Peyer's patch (tissue), 4 donors: ENCODE data around the gene EXTL1.

Experiments used
- POLR2A ChIP-seq, 2 donors: fragments of 450-650 bp; IDR thresholded peaks; one replicate each; pipeline ENCODE4 v1.5.1; 2017; ENCODE audit warnings: antibody characterized with exemption in 2 of 2, mild to moderate bottlenecking in 2 of 2, moderate library complexity in 2 of 2
- TF ChIP-seq, protein P1 (sequence below), 6 experiments: fragments of 450-650 bp in 4 of 6; fragments of 200-600 bp in 2 of 6; sonication (generic) in 1 of 6; IDR thresholded peaks; one replicate each; pipeline ENCODE4 v1.5.1; 2017 to 2019; ENCODE audit warnings: antibody characterized with exemption in 6 of 6, mild to moderate bottlenecking in 3 of 6, moderate library complexity in 1 of 6

DNA sequence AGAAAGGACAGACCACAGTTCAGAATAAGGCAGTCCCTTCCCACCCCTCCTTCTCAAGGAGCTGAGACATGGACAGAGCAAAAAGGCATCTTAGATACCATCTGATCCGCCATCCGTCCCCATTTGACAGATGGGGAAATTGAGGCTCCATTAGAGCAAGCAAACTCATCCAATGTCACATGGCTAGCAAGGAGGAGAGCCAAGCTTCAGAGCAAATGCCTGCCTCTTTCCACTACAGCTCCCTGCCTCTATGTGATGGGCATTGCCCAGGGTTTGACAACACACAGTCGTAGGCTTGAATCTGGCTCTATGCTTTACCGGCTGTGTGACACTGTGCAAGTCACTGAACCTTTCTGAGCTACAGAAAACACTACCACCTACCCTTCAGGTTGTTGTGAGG is 20.4 kb downstream of the EXTL1 start:
- TF ChIP-seq, protein P1, sequence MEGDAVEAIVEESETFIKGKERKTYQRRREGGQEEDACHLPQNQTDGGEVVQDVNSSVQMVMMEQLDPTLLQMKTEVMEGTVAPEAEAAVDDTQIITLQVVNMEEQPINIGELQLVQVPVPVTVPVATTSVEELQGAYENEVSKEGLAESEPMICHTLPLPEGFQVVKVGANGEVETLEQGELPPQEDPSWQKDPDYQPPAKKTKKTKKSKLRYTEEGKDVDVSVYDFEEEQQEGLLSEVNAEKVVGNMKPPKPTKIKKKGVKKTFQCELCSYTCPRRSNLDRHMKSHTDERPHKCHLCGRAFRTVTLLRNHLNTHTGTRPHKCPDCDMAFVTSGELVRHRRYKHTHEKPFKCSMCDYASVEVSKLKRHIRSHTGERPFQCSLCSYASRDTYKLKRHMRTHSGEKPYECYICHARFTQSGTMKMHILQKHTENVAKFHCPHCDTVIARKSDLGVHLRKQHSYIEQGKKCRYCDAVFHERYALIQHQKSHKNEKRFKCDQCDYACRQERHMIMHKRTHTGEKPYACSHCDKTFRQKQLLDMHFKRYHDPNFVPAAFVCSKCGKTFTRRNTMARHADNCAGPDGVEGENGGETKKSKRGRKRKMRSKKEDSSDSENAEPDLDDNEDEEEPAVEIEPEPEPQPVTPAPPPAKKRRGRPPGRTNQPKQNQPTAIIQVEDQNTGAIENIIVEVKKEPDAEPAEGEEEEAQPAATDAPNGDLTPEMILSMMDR (IDR thresholded peaks at IDR 0.05) = no peak
- no peak for TF ChIP-seq POLR2A (IDR thresholded peaks at IDR 0.05)
